ENCODE results near the gene MIA3.

GRCh38 chr1:222657899-222658298 is 40.0 kb downstream of the MIA3 start:
- no peak for TF ChIP-seq ZNF274 (IDR thresholded peaks at IDR 0.05; ENCODE audit: low read depth, low read length)
- no peak for TF ChIP-seq YY1 (IDR thresholded peaks at IDR 0.05; ENCODE audit: insufficient read depth, insufficient read length)
- TF ChIP-seq SUZ12 (IDR thresholded peaks at IDR 0.05; ENCODE audit: extremely low read depth, insufficient read depth, insufficient read length), result no peak
